HCT116 (cell line): Measurements from ENCODE around the gene ZBBX. TPM values are rescaled to one million over a fixed set of nuclear protein-coding genes. Genes with fewer than 3 reads are reported as not detected.

ENCODE experiments used
- ATAC-seq: fragments of 200-7000 bp; cut with Tn5 transposase; 2 replicates; pipeline ENCODE4 v1.9.1; 2020; ENCODE audit warnings: mild to moderate bottlenecking, moderate library complexity
- BruUV-seq: library from RNA; stranded (reverse); fragments of 400-500 nt; replicated peaks from 2 replicates; lab custom pipeline; 2021; lab: Mats Ljungman, UMichigan
- CTCF ChIA-PET: fragments of 300-600 bp; sonication (Branson Sonifier 250); formaldehyde crosslinking; loops from one replicate; lab custom pipeline; 2021; ENCODE audit warnings: antibody characterized with exemption; lab: Charles Lee
- POLR2A ChIA-PET: fragments of 300-600, 350-600 bp; sonication (Branson Sonifier 250); formaldehyde crosslinking; loops from one replicate; lab custom pipeline; 2021; ENCODE audit warnings: antibody characterized with exemption; lab: Charles Lee
- RAD21 ChIA-PET, 2 experiments: fragments of 300-600 bp; sonication (Branson Sonifier 250); formaldehyde crosslinking; loops; one replicate each; lab custom pipeline; 2023; ENCODE audit warnings: low total read pairs in 2 of 2; ENCODE audit not compliant: uncharacterized antibody in 2 of 2, unreplicated experiment in 2 of 2, low non-redundant PET in 1 of 2; lab: Charles Lee
- DNase-seq: peaks from one replicate; pipeline ENCODE4 v3.0.0-alpha.2; 2010; ENCODE audit warnings: low read depth, low spot score
- H2AFZ ChIP-seq: fragments of 200-600 bp; shearing (Covaris generic), sonication (generic); 2 replicates; pipeline ENCODE4 v1.6.1; 2017; ENCODE audit warnings: low read depth, mixed run types, mixed read lengths, antibody characterized with exemption, low read length; ENCODE audit not compliant: poor library complexity, severe bottlenecking
- H3K27ac ChIP-seq: 2 replicates; pipeline ENCODE4 v1.5.1; 2012; ENCODE audit warnings: low read depth, low read length
- H3K27me3 ChIP-seq: fragments of 200-600 bp; sonication (generic); 2 replicates; pipeline ENCODE4 v1.6.1; 2016; ENCODE audit warnings: mixed run types, low read length, mixed read lengths; ENCODE audit not compliant: insufficient read depth
- H3K36me3 ChIP-seq, 2 experiments: fragments of 200-500 bp in 1 of 2; fragments of 200-600 bp in 1 of 2; sonication (Bioruptor generic) in 1 of 2; sonication (generic) in 1 of 2; 2 replicates each; pipeline versions ENCODE4 v1.5.1 to v1.6.1; 2014 to 2016; ENCODE audit warnings: low read length in 2 of 2, inconsistent platforms in 1 of 2, mixed read lengths in 1 of 2, mixed run types in 1 of 2; ENCODE audit not compliant: insufficient read depth in 2 of 2, control insufficient read depth in 1 of 2
- H3K4me1 ChIP-seq, 2 experiments: fragments of 200-600 bp in 1 of 2; sonication (generic) in 1 of 2; 2 replicates each; pipeline versions ENCODE4 v1.5.1 to v1.6.1; 2012 to 2017; ENCODE audit warnings: low read length in 2 of 2, inconsistent platforms in 1 of 2, mild to moderate bottlenecking in 1 of 2, mixed read lengths in 1 of 2, mixed run types in 1 of 2, moderate library complexity in 1 of 2; ENCODE audit not compliant: insufficient read depth in 2 of 2, control insufficient read depth in 1 of 2
- H3K4me2 ChIP-seq: fragments of 200-600 bp; sonication (generic); 2 replicates; pipeline ENCODE4 v1.6.1; 2017; ENCODE audit warnings: mixed run types, low read length, mixed read lengths
- H3K4me3 ChIP-seq, 2 experiments: fragments of 200-600 bp in 1 of 2; sonication (generic) in 1 of 2; replicated peaks in 1 of 2; 2 replicates each; pipeline ENCODE4 v1.5.1; 2011 to 2016; ENCODE audit warnings: low read length in 2 of 2, control low read depth in 1 of 2, low read depth in 1 of 2, mild to moderate bottlenecking in 1 of 2, mixed read lengths in 1 of 2, mixed run types in 1 of 2
- H3K79me2 ChIP-seq: fragments of 200-600 bp; sonication (generic); 2 replicates; pipeline ENCODE4 v1.6.1; 2017; ENCODE audit warnings: mild to moderate bottlenecking, mixed run types, low read length, moderate library complexity, mixed read lengths; ENCODE audit not compliant: insufficient read depth
- H3K9ac ChIP-seq: fragments of 200-600 bp; sonication (generic); 2 replicates; pipeline ENCODE4 v1.6.1; 2016; ENCODE audit warnings: low read length, mixed read lengths
- H3K9me2 ChIP-seq: fragments of 200-600 bp; sonication (generic), shearing (Covaris generic); 2 replicates; pipeline ENCODE4 v1.6.1; 2017; ENCODE audit warnings: mixed run types, mild to moderate bottlenecking, moderate library complexity; ENCODE audit not compliant: insufficient read depth
- H3K9me3 ChIP-seq, 2 experiments: fragments of 200-500 bp in 1 of 2; fragments of 200-600 bp in 1 of 2; sonication (Bioruptor generic) in 1 of 2; sonication (generic) in 1 of 2; 2 replicates each; pipeline ENCODE4 v1.6.1; 2014 to 2017; ENCODE audit warnings: low read length in 2 of 2, mixed read lengths in 2 of 2, inconsistent platforms in 1 of 2, low read depth in 1 of 2, mild to moderate bottlenecking in 1 of 2, mixed run types in 1 of 2, moderate library complexity in 1 of 2; ENCODE audit not compliant: control insufficient read depth in 1 of 2, insufficient read depth in 1 of 2
- H4K20me1 ChIP-seq: fragments of 200-600 bp; sonication (generic), shearing (Covaris generic); 2 replicates; pipeline ENCODE4 v1.6.1; 2017; ENCODE audit warnings: mixed run types, mild to moderate bottlenecking, moderate library complexity; ENCODE audit not compliant: insufficient read depth
- CBX3 ChIP-seq: IDR thresholded peaks from 2 replicates; pipeline ENCODE4 v1.6.1; 2012; ENCODE audit warnings: low read depth
- CEBPB ChIP-seq: IDR thresholded peaks from 2 replicates; pipeline ENCODE4 v1.6.1; 2012; ENCODE audit warnings: low read depth
- CTCF ChIP-seq, 3 experiments: fragments of 200-600 bp in 1 of 3; sonication (generic) in 1 of 3; IDR thresholded peaks in 2 of 3; conservative IDR thresholded peaks in 1 of 3; 2 replicates each; pipeline ENCODE4 v1.5.1; 2012 to 2017; ENCODE audit warnings: low read depth in 2 of 3, low read length in 2 of 3, antibody characterized with exemption in 1 of 3, borderline replicate concordance in 1 of 3, control low read depth in 1 of 3, mild to moderate bottlenecking in 1 of 3, mixed read lengths in 1 of 3, mixed run types in 1 of 3, moderate library complexity in 1 of 3; ENCODE audit not compliant: insufficient read depth in 1 of 3
- EGR1 ChIP-seq: IDR thresholded peaks from 2 replicates; pipeline ENCODE4 v1.6.1; 2012; ENCODE audit warnings: low read depth
- ELF1 ChIP-seq: IDR thresholded peaks from 2 replicates; pipeline ENCODE4 v1.6.1; 2012; ENCODE audit warnings: low read depth, borderline replicate concordance
- FOSL1 ChIP-seq: IDR thresholded peaks from 2 replicates; pipeline ENCODE4 v1.6.1; 2012; ENCODE audit warnings: low read depth
- MAX ChIP-seq: IDR thresholded peaks from 2 replicates; pipeline ENCODE4 v1.6.1; 2012
- RAD21 ChIP-seq: IDR thresholded peaks from 2 replicates; pipeline ENCODE4 v1.6.1; 2012; ENCODE audit warnings: low read depth, mild to moderate bottlenecking
- REST ChIP-seq: IDR thresholded peaks from 2 replicates; pipeline ENCODE4 v1.6.1; 2012; ENCODE audit warnings: low read depth
- SIN3A ChIP-seq: IDR thresholded peaks from 2 replicates; pipeline ENCODE4 v1.6.1; 2012; ENCODE audit warnings: low read depth
- SP1 ChIP-seq: IDR thresholded peaks from 2 replicates; pipeline ENCODE4 v1.6.1; 2012; ENCODE audit warnings: low read depth
- YY1 ChIP-seq: IDR thresholded peaks from 2 replicates; pipeline ENCODE4 v1.6.1; 2011; ENCODE audit warnings: low read length, low read depth, moderate library complexity, mild to moderate bottlenecking; ENCODE audit not compliant: insufficient replicate concordance; ENCODE audit errors: extremely low read depth
- intact Hi-C: fragments of 100-400 bp; cut with micrococcal nuclease; formaldehyde crosslinking; loops from 2 replicates; pipeline ENCODE4 v1.10.0; 2022
- total RNA-seq: library from RNA; stranded (reverse); gene quantifications from one replicate; pipeline ENCODE4 v1.2.1, GENCODE V29; 2021; ENCODE audit not compliant: unreplicated experiment

The ZBBX gene
- total RNA-seq, 1 experiment from 2014 or later = 0.81 TPM

GRCh38 chr3:167361948-167362347, 18.1 kb downstream of the ZBBX start:
- ATAC-seq = no peak
- TF ChIP-seq FOSL1 (no peak), SIN3A (no peak), MAX (no peak), SP1 (no peak), RAD21 (no peak), CBX3 (no peak), YY1 (no peak), CEBPB (no peak), CTCF (IDR thresholded peaks at IDR 0.05 in 2 of 3, conservative IDR thresholded peaks at IDR 0.05 in 1 of 3; ENCODE audit: borderline replicate concordance in 1 of 3, insufficient read depth in 1 of 3, low read depth in 2 of 3, low read length in 2 of 3) (no peak), EGR1 (no peak), REST (no peak), ELF1 (no peak)
- no peaks in the 10 kb centered on the region for H4K20me1 ChIP-seq

More at GRCh38 chr3:167361948-167362347, 18.1 kb downstream of the ZBBX start:
- Histone ChIP-seq H3K4me1 (no peaks in the 10 kb centered on the region), H3K27me3 (no peaks in the 10 kb centered on the region), H2AFZ (no peak overlapping the region), H3K9me3 (no peaks in the 10 kb centered on the region), H3K4me3 (no peak overlapping the region), H3K9me2 (no peaks in the 10 kb centered on the region), H3K36me3 (no peaks in the 10 kb centered on the region), H3K79me2 (no peaks in the 10 kb centered on the region), H3K27ac (no peak overlapping the region), H3K9ac (no peak overlapping the region), H3K4me2 (no peak overlapping the region)
- ChIA-PET CTCF (no interaction called here), RAD21 (no interaction called here), POLR2A (no interaction called here)
- BruUV-seq = no TSS peak
- intact Hi-C loops = no loop called here
- DNase-seq = no peak
